Activated CD4-positive, alpha-beta T cell treated with anti-CD3 and anti-CD28 coated beads, Interleukin-2, Interleukin-4, amounts not matched to agents 100 ng/mL and 50 ng/mL, durations not matched to agents 16 hours and 8 hours (primary cell): ENCODE results near the gene ABI1.
A peak's percentile ranks its signal among the peaks of the same experiment; 100 is the strongest.

Source experiments
- DNase-seq: peaks from one replicate; pipeline ENCODE4 v3.0.0-alpha.2; 2020; ENCODE audit warnings: low spot score

The ABI1 gene

GRCh38 chr10:26765549-26765948, 95.2 kb downstream of the ABI1 start:
- DNase-seq: no peak

GRCh38 chr10:26759008-26759407, 101.8 kb downstream of the ABI1 start:
- DNase-seq: no peak

GRCh38 chr10:26755443-26755903, 105.3 kb downstream of the ABI1 start:
- no peak for DNase-seq

GRCh38 chr10:26746061-26746460, 114.7 kb downstream of the ABI1 start:
- DNase-seq: no peak

GRCh38 chr10:26743841-26744240, 116.9 kb downstream of the ABI1 start:
- DNase-seq: no peak

- peak; percentile 32 for DNase-seq
These were observed 117.7 kb downstream of the ABI1 start for GRCh38 chr10:26743091-26743490.

- no peak for DNase-seq
These were observed 119.4 kb downstream of the ABI1 start for GRCh38 chr10:26741368-26741767.

GRCh38 chr10:26739071-26739631, 121.6 kb downstream of the ABI1 start:
- DNase-seq: peak; percentile 77

GRCh38 chr10:26738301-26738911, 122.4 kb downstream of the ABI1 start:
- no peak for DNase-seq

GRCh38 chr10:26737730-26738129, 123.0 kb downstream of the ABI1 start:
- DNase-seq: peak; percentile 91

GRCh38 chr10:26735435-26735834, 125.3 kb downstream of the ABI1 start:
- DNase-seq: no peak

- no peak for DNase-seq
These were observed 126.8 kb downstream of the ABI1 start for GRCh38 chr10:26733750-26734568.

- DNase-seq: no peak
These were observed 130.2 kb downstream of the ABI1 start for GRCh38 chr10:26730552-26730951.

GRCh38 chr10:26729395-26729794, 131.4 kb downstream of the ABI1 start:
- DNase-seq: no peak

GRCh38 chr10:26728957-26729356, 131.8 kb downstream of the ABI1 start:
- no peak for DNase-seq

- DNase-seq: no peak
These were observed 133.8 kb downstream of the ABI1 start for GRCh38 chr10:26727005-26727404.

GRCh38 chr10:26725837-26726727, 134.7 kb downstream of the ABI1 start:
- peak; percentile 41 for DNase-seq

- no peak for DNase-seq
These were observed 137.7 kb downstream of the ABI1 start for GRCh38 chr10:26723016-26723415.

- DNase-seq: peak; percentile 80
These were observed 139.2 kb downstream of the ABI1 start for GRCh38 chr10:26721561-26721960.

GRCh38 chr10:26717476-26717875, 143.3 kb downstream of the ABI1 start:
- no peak for DNase-seq

- no peak for DNase-seq
These were observed 145.6 kb downstream of the ABI1 start for GRCh38 chr10:26715137-26715487.

- no peak for DNase-seq
These were observed 146.2 kb downstream of the ABI1 start for GRCh38 chr10:26714415-26715136.
